Mesenchymal stem cell (in vitro differentiated cells and primary cell): Measurements from ENCODE around the gene MCL1.
A peak's percentile ranks its signal among the peaks of the same experiment; 100 is the strongest.

ENCODE experiments used
- DNase-seq: peaks from one replicate; pipeline ENCODE4 v3.0.0-alpha.2; 2013
- H2AFZ ChIP-seq: one replicate; pipeline ENCODE4 v1.6.1; 2013; ENCODE audit warnings: low read depth, mild to moderate bottlenecking, control low read depth, inconsistent platforms, low read length, moderate library complexity
- H2AK5ac ChIP-seq: 2 replicates; pipeline ENCODE4 v1.6.1; 2013; ENCODE audit warnings: low read length, moderate library complexity, mild to moderate bottlenecking, inconsistent platforms; ENCODE audit not compliant: severe bottlenecking
- H2BK120ac ChIP-seq: one replicate; pipeline ENCODE4 v1.6.1; 2013; ENCODE audit warnings: low read depth, mild to moderate bottlenecking, inconsistent platforms, low read length, moderate library complexity
- H2BK12ac ChIP-seq, 2 experiments: one replicate each; pipeline ENCODE4 v1.6.1; 2013; ENCODE audit warnings: inconsistent platforms in 2 of 2, low read length in 2 of 2, mild to moderate bottlenecking in 2 of 2, moderate library complexity in 2 of 2, control low read depth in 1 of 2
- H2BK15ac ChIP-seq: one replicate; pipeline ENCODE4 v1.6.1; 2013; ENCODE audit warnings: mild to moderate bottlenecking, low read depth, inconsistent platforms; ENCODE audit not compliant: poor library complexity, severe bottlenecking
- H2BK5ac ChIP-seq: 2 replicates; pipeline ENCODE4 v1.6.1; 2013; ENCODE audit warnings: low read depth, mild to moderate bottlenecking, low read length, control low read depth, inconsistent platforms; ENCODE audit not compliant: poor library complexity, severe bottlenecking
- H3K14ac ChIP-seq, 2 experiments: one replicate each; pipeline ENCODE4 v1.6.1; 2013; ENCODE audit warnings: inconsistent platforms in 2 of 2, low read length in 2 of 2, control low read depth in 1 of 2, mild to moderate bottlenecking in 1 of 2, moderate library complexity in 1 of 2
- H3K18ac ChIP-seq, 2 experiments: one replicate each; pipeline ENCODE4 v1.6.1; 2013; ENCODE audit warnings: inconsistent platforms in 2 of 2, low read length in 2 of 2, control low read depth in 1 of 2, low read depth in 1 of 2, mild to moderate bottlenecking in 1 of 2
- H3K23ac ChIP-seq, 2 experiments: one replicate each; pipeline ENCODE4 v1.6.1; 2013; ENCODE audit warnings: inconsistent platforms in 2 of 2, low read length in 2 of 2, mild to moderate bottlenecking in 2 of 2, moderate library complexity in 2 of 2, control low read depth in 1 of 2
- H3K27ac ChIP-seq: 2 replicates; pipeline ENCODE4 v1.5.1; 2013; ENCODE audit warnings: mild to moderate bottlenecking, moderate library complexity, low read length, control low read depth, inconsistent platforms; ENCODE audit not compliant: poor library complexity, severe bottlenecking
- H3K27me3 ChIP-seq, 2 experiments: 2 replicates each; pipeline versions ENCODE4 v1.6.1 to v1.7.0; 2013; ENCODE audit warnings: low read length in 2 of 2, mild to moderate bottlenecking in 2 of 2, moderate library complexity in 2 of 2, control low read depth in 1 of 2, inconsistent platforms in 1 of 2; ENCODE audit not compliant: control insufficient read depth in 1 of 2, insufficient read depth in 1 of 2
- H3K36me3 ChIP-seq, 2 experiments: 2 replicates each; pipeline versions ENCODE4 v1.6.1 to v1.7.0; 2013; ENCODE audit warnings: low read length in 2 of 2, control low read depth in 1 of 2, inconsistent platforms in 1 of 2, low read depth in 1 of 2, mild to moderate bottlenecking in 1 of 2; ENCODE audit not compliant: insufficient read depth in 2 of 2, control insufficient read depth in 1 of 2
- H3K4ac ChIP-seq, 2 experiments: one replicate each; pipeline ENCODE4 v1.6.1; 2013; ENCODE audit warnings: inconsistent platforms in 2 of 2, low read length in 2 of 2, mild to moderate bottlenecking in 2 of 2, moderate library complexity in 2 of 2, control low read depth in 1 of 2, low read depth in 1 of 2
- H3K4me1 ChIP-seq: 2 replicates; pipeline ENCODE4 v1.6.1; 2013; ENCODE audit warnings: low read depth, low read length, control low read depth; ENCODE audit not compliant: control insufficient read depth, insufficient read depth
- H3K4me2 ChIP-seq: 2 replicates; pipeline ENCODE4 v1.6.1; 2013; ENCODE audit warnings: low read length, mild to moderate bottlenecking, inconsistent platforms; ENCODE audit not compliant: poor library complexity, severe bottlenecking
- H3K4me3 ChIP-seq, 2 experiments: 2 replicates each; pipeline versions ENCODE4 v1.5.1 to v1.7.0; 2013; ENCODE audit warnings: low read length in 2 of 2, mild to moderate bottlenecking in 2 of 2, control low read depth in 1 of 2, low read depth in 1 of 2; ENCODE audit not compliant: insufficient read depth in 1 of 2
- H3K79me1 ChIP-seq: replicated peaks from 2 replicates; pipeline ENCODE4 v1.6.1; 2013; ENCODE audit warnings: mild to moderate bottlenecking, control low read depth, low read length, inconsistent platforms; ENCODE audit not compliant: poor library complexity, severe bottlenecking
- H3K9ac ChIP-seq: 2 replicates; pipeline ENCODE4 v1.7.0; 2013; ENCODE audit warnings: mild to moderate bottlenecking, low read length, moderate library complexity
- H3K9me3 ChIP-seq: 2 replicates; pipeline ENCODE4 v1.7.0; 2013; ENCODE audit warnings: mild to moderate bottlenecking, low read length; ENCODE audit not compliant: control insufficient read depth
- H4K8ac ChIP-seq: one replicate; pipeline ENCODE4 v1.6.1; 2013; ENCODE audit warnings: inconsistent platforms, mild to moderate bottlenecking, low read length, moderate library complexity
- H4K91ac ChIP-seq: one replicate; pipeline ENCODE4 v1.6.1; 2013; ENCODE audit warnings: mild to moderate bottlenecking, low read length, inconsistent platforms
- WGBS: methylation state at CpG from one replicate; pipeline ENCODE4 v1.1.7; 2013; ENCODE audit warnings: mixed read lengths; 5-methylcytosine and 5-hydroxymethylcytosine counted together

Gene MCL1

GRCh38 chr1:150620919-150621318 lies 41.5 kb upstream of the MCL1 start:
- Histone ChIP-seq H3K27ac (no peak overlapping the region), H3K4me2 (no peak overlapping the region)
- 94% methylated on average over 2 of the region's 2 CpGs for WGBS

GRCh38 chr1:150619576-150620509 lies 40.4 kb upstream of the MCL1 start:
- peak; percentile 79 for DNase-seq
- H2BK15ac ChIP-seq: no peak overlapping the region
- no peak overlapping the region for H3K23ac ChIP-seq
- no peak overlapping the region for H3K4ac ChIP-seq
- no peaks in the 10 kb centered on the region for H3K27me3 ChIP-seq
- H3K4me2 ChIP-seq: no peak overlapping the region
- no peak overlapping the region for H2AK5ac ChIP-seq
- peaks cover 8% of the 10 kb centered on the region for H3K79me1 ChIP-seq
- H3K18ac ChIP-seq: peak overlapping the region in 1 of 2 experiments; percentile 21
- H3K4me3 ChIP-seq: peak overlapping the region in 1 of 2 experiments; percentile 53
- H2BK12ac ChIP-seq: no peak overlapping the region
- no peak overlapping the region for H2AFZ ChIP-seq
- peak overlapping the region; percentile 42 for H3K27ac ChIP-seq
- H2BK5ac ChIP-seq: no peak overlapping the region
- peak overlapping the region; percentile 82 for H3K9ac ChIP-seq
- no peak overlapping the region for H2BK120ac ChIP-seq
- WGBS: 29% methylated on average over 4 of the region's 4 CpGs
- H3K14ac ChIP-seq: no peak overlapping the region
- H3K4me1 ChIP-seq: peaks cover 4% of the 10 kb centered on the region
- H4K91ac ChIP-seq: no peak overlapping the region
- no peaks in the 10 kb centered on the region for H3K9me3 ChIP-seq
- peaks cover 29 to 67% of the 10 kb centered on the region in 2 experiments for H3K36me3 ChIP-seq
- no peak overlapping the region for H4K8ac ChIP-seq

More at GRCh38 chr1:150620919-150621318, 41.5 kb upstream of the MCL1 start:
- Histone ChIP-seq H2BK12ac (no peak overlapping the region), H3K79me1 (peaks cover 12% of the 10 kb centered on the region), H3K9me3 (no peaks in the 10 kb centered on the region), H3K14ac (no peak overlapping the region), H3K9ac (peak overlapping the region; percentile 82), H3K27me3 (no peaks in the 10 kb centered on the region), H2BK120ac (no peak overlapping the region), H3K36me3 (peaks cover 29 to 68% of the 10 kb centered on the region in 2 experiments), H3K4me3 (peak overlapping the region in 1 of 2 experiments; percentile 53), H2BK15ac (no peak overlapping the region), H3K18ac (no peak overlapping the region), H2AFZ (no peak overlapping the region), H3K23ac (no peak overlapping the region), H3K4me1 (peaks cover 2% of the 10 kb centered on the region), H4K8ac (no peak overlapping the region), H2AK5ac (peak overlapping the region; percentile 79), H2BK5ac (no peak overlapping the region), H3K4ac (no peak overlapping the region), H4K91ac (no peak overlapping the region)
- no peak for DNase-seq

DNA sequence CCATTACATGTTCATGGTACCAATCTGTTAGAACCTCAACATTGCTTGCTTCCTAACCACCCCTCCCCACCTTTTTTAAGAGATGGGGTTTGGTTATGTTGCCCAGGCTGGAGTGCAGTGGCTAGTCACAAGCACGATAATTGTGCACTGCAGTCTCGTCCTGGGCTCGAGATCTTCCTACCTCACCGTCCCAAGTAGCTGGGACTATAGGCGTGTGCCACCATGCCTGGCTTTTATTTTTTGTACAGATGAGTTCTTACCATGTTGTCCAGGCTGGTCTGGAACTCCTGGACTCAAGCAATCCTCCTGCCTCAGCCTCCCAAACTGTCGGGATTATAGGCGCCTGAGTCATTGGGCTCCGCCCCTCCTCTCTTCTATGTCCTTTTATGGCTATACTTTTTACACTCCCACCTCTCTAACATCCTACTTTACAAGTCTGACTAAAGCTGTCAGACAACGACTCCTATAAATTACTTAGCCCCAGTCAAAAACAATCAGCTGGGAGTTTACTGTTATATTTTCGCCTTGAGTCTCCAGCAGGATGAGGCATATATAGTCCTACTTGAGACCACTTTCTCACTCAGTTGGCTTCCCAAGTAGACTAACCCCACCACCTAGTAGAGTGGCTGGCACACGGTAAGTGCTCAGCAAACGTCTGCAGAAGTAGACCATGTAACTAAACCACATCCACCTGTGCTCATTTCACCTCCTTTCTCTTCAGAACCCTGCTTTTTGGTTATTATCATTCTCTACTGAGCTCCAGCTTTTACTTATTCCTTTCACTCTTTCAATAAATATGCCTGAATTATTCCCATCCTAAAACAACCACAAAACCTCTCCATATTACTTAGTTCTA lies 36.2 kb upstream of the MCL1 start:
- Histone ChIP-seq H4K8ac (peak overlapping the region; percentile 49), H3K4me2 (no peak overlapping the region), H3K27me3 (no peaks in the 10 kb centered on the region), H3K9me3 (no peaks in the 10 kb centered on the region), H3K4me3 (no peak overlapping the region), H3K18ac (peak overlapping the region; percentile 44 to 62), H3K27ac (no peak overlapping the region), H2AK5ac (peak overlapping the region; percentile 88), H2BK15ac (no peak overlapping the region), H2BK120ac (peak overlapping the region; percentile 11), H3K9ac (no peak overlapping the region), H3K23ac (no peak overlapping the region), H2BK5ac (no peak overlapping the region), H3K14ac (no peak overlapping the region), H3K4ac (peak overlapping the region in 1 of 2 experiments; percentile 53), H4K91ac (no peak overlapping the region), H2AFZ (no peak overlapping the region), H3K36me3 (peaks cover 16 to 39% of the 10 kb centered on the region in 2 experiments), H2BK12ac (peak overlapping the region; percentile 3 to 79), H3K79me1 (peaks cover 8% of the 10 kb centered on the region), H3K4me1 (peaks cover 8% of the 10 kb centered on the region)
- 81% methylated on average over 12 of the region's 12 CpGs for WGBS
- DNase-seq: peak; percentile 26
